ENCODE measurements around the gene PYY.
"Not testable (repeated sequence)": the region's sequence is repeated elsewhere in the genome, so short reads cannot be mapped to it uniquely, and the experiment has no call there.

Gene PYY

DNA sequence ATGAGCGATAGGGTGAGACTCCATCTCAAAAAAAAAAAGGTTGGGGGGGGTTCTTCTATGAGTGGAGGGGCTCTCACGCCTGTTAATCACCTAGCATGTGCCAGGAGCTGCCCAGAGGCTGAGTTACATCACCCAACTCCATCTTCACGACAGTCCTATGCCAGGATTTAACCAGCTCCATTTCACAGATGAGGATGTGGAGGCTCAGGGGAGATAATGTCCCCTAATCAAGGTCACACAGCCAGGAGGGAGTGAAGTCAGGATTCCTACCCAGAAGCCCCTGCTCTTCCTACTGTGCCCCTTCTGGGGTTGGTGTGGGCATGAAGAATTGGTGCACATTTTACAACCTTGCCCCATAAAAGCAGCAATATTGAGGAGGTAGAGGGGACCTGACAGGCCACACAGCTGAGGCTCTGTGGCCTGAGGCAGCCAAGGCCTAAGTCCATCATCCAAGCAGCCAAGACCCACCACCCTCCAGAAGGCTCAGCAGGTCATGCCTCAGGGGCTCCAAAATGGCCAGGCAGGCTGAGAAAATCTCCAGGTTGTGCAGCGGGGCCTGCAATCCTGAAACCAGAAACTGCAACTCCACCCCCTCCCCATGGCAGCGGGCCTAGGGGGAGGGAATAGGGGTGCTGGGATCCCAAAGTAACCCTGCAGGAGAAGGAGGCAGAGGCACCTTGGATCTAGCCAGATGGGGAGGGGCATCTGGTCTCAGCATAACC is 18.4 kb downstream of the PYY start:
- H3K9me3 ChIP-seq (ENCODE audit: insufficient read depth, low read length), result no peaks in the 10 kb centered on the region
- TF ChIP-seq ZNF274 (IDR thresholded peaks at IDR 0.05; ENCODE audit: low read depth, low read length) (no peak), SUZ12 (IDR thresholded peaks at IDR 0.05; ENCODE audit: extremely low read depth, insufficient read depth, insufficient read length) (no peak)
- peak overlapping the region; percentile 51 for H3K9ac ChIP-seq (ENCODE audit: insufficient read length, low read depth)

DNA sequence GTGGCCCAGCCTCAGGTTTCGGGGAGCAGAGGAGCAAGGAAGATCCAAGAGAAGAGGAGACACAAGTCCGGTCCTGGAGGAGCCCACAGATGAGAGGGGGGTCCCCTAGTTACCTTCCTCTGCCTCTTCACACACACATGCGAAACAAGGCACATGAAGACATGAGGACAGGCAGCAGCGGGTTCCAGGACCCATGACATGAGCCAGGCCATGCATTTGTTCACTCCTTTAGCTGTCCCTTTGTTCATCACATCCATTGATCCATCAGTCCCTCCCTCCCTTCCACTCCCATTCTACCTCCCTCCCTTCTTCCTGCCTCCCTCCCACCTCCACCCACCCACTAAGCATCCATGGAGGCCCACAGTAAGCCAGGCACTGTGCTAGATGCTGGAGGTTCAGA is 20.8 kb downstream of the PYY start:
- no peaks in the 10 kb centered on the region for H3K9me3 ChIP-seq (ENCODE audit: insufficient read depth, low read length)
- no peak overlapping the region for H3K9ac ChIP-seq (ENCODE audit: insufficient read length, low read depth)
- H3K36me3 ChIP-seq (ENCODE audit: insufficient read depth, insufficient read length, low read length), result no peaks in the 10 kb centered on the region
- TF ChIP-seq SUZ12 (IDR thresholded peaks at IDR 0.05; ENCODE audit: extremely low read depth, insufficient read depth, insufficient read length) (no peak), ZNF274 (IDR thresholded peaks at IDR 0.05; ENCODE audit: low read depth, low read length) (no peak), YY1 (IDR thresholded peaks at IDR 0.05; ENCODE audit: insufficient read depth, insufficient read length) (no peak)
- peaks cover 7% of the 10 kb centered on the region for H3K4me1 ChIP-seq (ENCODE audit: insufficient read depth, insufficient read length)
- peaks cover 16% of the 10 kb centered on the region for H3K27me3 ChIP-seq (ENCODE audit: insufficient read depth, insufficient read length)
- DNase-seq (ENCODE audit: low read depth, low spot score), result no peak
- no peak overlapping the region for H3K4me3 ChIP-seq (ENCODE audit: insufficient read length, low read depth)

More for the DNA sequence above, 18.4 kb downstream of the PYY start:
- Histone ChIP-seq H3K36me3 (ENCODE audit: insufficient read depth, insufficient read length, low read length) (no peaks in the 10 kb centered on the region), H3K4me1 (ENCODE audit: insufficient read depth, insufficient read length) (peaks cover 11% of the 10 kb centered on the region), H3K4me3 (ENCODE audit: insufficient read length, low read depth) (no peak overlapping the region), H3K27me3 (ENCODE audit: insufficient read depth, insufficient read length) (peaks cover 16% of the 10 kb centered on the region)
- no peak for DNase-seq (ENCODE audit: low read depth, low spot score)

DNA sequence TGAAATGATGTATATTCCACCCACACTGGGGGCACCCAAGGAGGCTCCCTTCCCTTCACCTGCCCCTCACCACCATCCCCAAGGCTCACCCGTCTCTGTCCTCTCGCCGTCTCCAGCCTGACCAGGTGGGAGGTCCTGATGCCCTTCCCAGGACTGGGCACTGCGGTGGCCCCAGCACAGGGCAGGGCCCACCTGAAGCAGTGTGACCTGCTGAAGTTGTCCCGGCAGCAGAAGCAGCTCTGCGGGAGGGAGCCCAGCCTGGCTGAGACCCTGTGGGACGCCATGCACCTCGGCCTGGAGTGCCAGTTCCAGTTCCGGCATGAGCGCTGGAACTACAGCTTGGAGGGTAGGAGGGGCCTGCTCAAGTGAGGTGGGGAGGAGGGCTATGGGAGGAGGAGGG is 21.4 kb downstream of the PYY start:
- DNase-seq (ENCODE audit: low read depth, low spot score), result no peak

DNA sequence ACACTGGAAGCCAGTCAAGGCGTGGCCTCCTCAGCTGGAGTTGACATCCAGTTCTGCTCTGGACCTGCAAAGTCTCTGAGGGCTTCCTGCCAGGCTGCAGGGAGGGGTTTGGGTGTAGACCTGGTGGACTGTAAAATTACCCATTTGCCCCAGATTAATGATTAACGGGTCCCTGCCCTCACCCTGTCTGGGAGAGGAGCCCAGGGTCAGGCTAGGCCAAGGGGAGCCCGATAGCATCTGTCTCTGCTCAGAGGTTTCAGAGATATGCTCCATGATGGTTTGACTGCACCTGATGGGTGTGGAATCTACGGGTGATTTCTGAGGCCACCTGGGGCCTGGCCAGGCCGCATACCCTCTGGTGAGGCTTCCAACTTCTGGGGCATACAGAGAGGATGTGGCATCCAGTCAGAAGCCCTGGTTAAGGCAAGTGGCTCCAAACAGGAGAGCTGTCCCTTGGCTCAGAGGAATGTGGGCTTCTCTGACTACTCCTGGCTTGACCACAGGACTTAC is 22.6 kb downstream of the PYY start:
- no peak overlapping the region for H3K4me3 ChIP-seq (ENCODE audit: insufficient read length, low read depth)
- no peaks in the 10 kb centered on the region for H3K9me3 ChIP-seq (ENCODE audit: insufficient read depth, low read length)
- DNase-seq (ENCODE audit: low read depth, low spot score), result no peak
- TF ChIP-seq SUZ12 (IDR thresholded peaks at IDR 0.05; ENCODE audit: extremely low read depth, insufficient read depth, insufficient read length) (no peak), ZNF274 (IDR thresholded peaks at IDR 0.05; ENCODE audit: low read depth, low read length) (no peak), YY1 (IDR thresholded peaks at IDR 0.05; ENCODE audit: insufficient read depth, insufficient read length) (no peak)
- no peaks in the 10 kb centered on the region for H3K36me3 ChIP-seq (ENCODE audit: insufficient read depth, insufficient read length, low read length)
- peaks cover 9% of the 10 kb centered on the region for H3K4me1 ChIP-seq (ENCODE audit: insufficient read depth, insufficient read length)
- H3K9ac ChIP-seq (ENCODE audit: insufficient read length, low read depth), result no peak overlapping the region
- H3K27me3 ChIP-seq (ENCODE audit: insufficient read depth, insufficient read length), result no peaks in the 10 kb centered on the region

More for the DNA sequence above, 21.4 kb downstream of the PYY start:
- Histone ChIP-seq H3K9me3 (ENCODE audit: insufficient read depth, low read length) (no peaks in the 10 kb centered on the region), H3K27me3 (ENCODE audit: insufficient read depth, insufficient read length) (peaks cover 10% of the 10 kb centered on the region), H3K4me3 (ENCODE audit: insufficient read length, low read depth) (no peak overlapping the region), H3K4me1 (ENCODE audit: insufficient read depth, insufficient read length) (peaks cover 7% of the 10 kb centered on the region), H3K9ac (ENCODE audit: insufficient read length, low read depth) (no peak overlapping the region), H3K36me3 (ENCODE audit: insufficient read depth, insufficient read length, low read length) (no peaks in the 10 kb centered on the region)
- TF ChIP-seq SUZ12 (IDR thresholded peaks at IDR 0.05; ENCODE audit: extremely low read depth, insufficient read depth, insufficient read length) (no peak), ZNF274 (IDR thresholded peaks at IDR 0.05; ENCODE audit: low read depth, low read length) (no peak), YY1 (IDR thresholded peaks at IDR 0.05; ENCODE audit: insufficient read depth, insufficient read length) (no peak)

DNA sequence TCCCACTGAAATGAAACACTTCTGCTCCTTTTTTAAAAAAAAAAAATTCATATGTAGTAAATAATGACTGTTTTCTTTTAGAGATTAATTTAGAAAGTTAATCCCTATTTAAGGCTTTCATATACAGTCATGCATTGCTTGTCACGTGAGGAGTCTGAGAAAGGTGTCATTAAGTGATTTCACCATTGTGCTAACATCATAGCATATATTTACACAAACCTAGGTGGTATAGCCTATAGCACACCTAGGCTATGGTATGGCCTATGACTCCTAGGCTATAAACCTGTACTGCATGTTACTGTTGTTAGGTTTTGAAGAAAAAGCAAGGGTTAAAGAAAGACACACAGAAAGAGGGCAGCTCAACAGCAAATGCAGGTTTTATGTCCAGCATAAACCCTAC is 25.1 kb downstream of the PYY start:
- Histone ChIP-seq H3K27me3 (ENCODE audit: insufficient read depth, insufficient read length) (no peaks in the 10 kb centered on the region), H3K4me3 (ENCODE audit: insufficient read length, low read depth) (no peak overlapping the region), H3K9ac (ENCODE audit: insufficient read length, low read depth) (no peak overlapping the region), H3K9me3 (ENCODE audit: insufficient read depth, low read length) (no peaks in the 10 kb centered on the region; the same call in 1 of the 2 replicates), H3K36me3 (ENCODE audit: insufficient read depth, insufficient read length, low read length) (no peaks in the 10 kb centered on the region), H3K4me1 (ENCODE audit: insufficient read depth, insufficient read length) (peaks cover 2% of the 10 kb centered on the region)
- TF ChIP-seq SUZ12 (IDR thresholded peaks at IDR 0.05; ENCODE audit: extremely low read depth, insufficient read depth, insufficient read length) (no peak), ZNF274 (IDR thresholded peaks at IDR 0.05; ENCODE audit: low read depth, low read length) (no peak), YY1 (IDR thresholded peaks at IDR 0.05; ENCODE audit: insufficient read depth, insufficient read length) (no peak)
- no peak for DNase-seq (ENCODE audit: low read depth, low spot score)

DNA sequence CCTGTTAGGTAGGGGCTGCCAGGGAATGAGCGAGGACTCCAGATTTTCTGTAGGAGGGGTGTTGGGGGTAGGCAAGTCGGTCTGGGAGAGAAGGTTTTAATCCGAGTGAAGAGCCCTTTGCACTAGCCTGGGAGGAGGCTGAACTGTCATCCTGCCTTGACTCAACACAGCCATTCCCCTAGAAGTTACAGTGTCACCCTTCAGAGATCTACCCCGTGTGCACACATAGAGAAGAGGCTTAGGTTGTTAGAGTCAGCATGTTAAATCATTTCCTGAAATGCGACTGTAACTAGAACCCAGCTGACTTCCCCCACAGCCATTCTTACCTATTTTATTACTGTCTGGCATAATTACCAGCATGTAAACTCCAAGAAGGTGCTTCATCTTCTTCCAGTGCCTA is 25.8 kb downstream of the PYY start:
- H3K4me3 ChIP-seq (ENCODE audit: insufficient read length, low read depth); H3K27me3 ChIP-seq (ENCODE audit: insufficient read depth, insufficient read length); H3K4me1 ChIP-seq (ENCODE audit: insufficient read depth, insufficient read length); DNase-seq (ENCODE audit: low read depth, low spot score); H3K36me3 ChIP-seq (ENCODE audit: insufficient read depth, insufficient read length, low read length); H3K9me3 ChIP-seq (ENCODE audit: insufficient read depth, low read length); H3K9ac ChIP-seq (ENCODE audit: insufficient read length, low read depth): not testable (repeated sequence)

DNA sequence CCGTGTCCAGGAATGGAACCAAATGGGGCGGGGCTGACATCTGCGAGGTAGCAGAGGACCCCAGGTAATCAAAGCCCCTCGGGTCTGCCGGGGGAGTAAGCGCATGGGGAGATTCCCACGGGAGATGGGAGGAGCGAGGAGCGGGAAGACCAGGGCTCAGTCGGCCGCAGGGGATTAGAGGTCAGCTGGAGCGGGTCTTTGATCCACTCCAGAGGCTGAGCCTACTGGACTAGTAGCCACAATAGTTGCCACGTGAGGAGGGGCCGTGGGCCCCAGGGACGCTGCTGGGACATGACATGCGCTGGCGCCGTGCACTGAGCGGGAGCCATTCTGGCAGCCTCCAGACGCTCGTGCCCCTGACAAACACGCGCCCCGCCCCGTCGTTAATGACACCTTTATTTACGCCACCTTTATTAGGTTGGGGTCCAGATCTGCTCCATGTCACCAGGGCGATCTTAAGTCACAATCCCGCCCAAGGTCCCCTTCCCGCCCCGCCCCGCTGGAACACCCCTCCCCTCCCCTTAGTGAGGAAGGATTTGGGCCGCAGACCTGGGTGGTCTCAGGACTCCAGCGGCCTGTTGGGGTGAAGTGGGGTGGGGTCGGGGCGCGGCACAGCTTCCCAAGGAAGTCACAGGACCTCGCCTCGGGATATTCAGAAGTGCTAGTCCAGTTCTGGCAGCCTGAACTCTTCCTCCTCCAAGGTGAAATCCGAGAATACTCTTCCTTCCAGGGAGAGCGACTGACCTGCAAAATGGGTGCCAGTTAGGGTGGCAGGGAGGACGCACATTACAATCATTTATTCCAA is 26.5 kb downstream of the PYY start:
- no peak for TF ChIP-seq SUZ12 (IDR thresholded peaks at IDR 0.05; ENCODE audit: extremely low read depth, insufficient read depth, insufficient read length)
- Histone ChIP-seq H3K4me1 (ENCODE audit: insufficient read depth, insufficient read length) (peaks cover 2% of the 10 kb centered on the region), H3K36me3 (ENCODE audit: insufficient read depth, insufficient read length, low read length) (no peaks in the 10 kb centered on the region), H3K9ac (ENCODE audit: insufficient read length, low read depth) (no peak overlapping the region), H3K4me3 (ENCODE audit: insufficient read length, low read depth) (no peak overlapping the region), H3K27me3 (ENCODE audit: insufficient read depth, insufficient read length) (no peaks in the 10 kb centered on the region), H3K9me3 (ENCODE audit: insufficient read depth, low read length) (no peaks in the 10 kb centered on the region; the same call in 1 of the 2 replicates)
- DNase-seq (ENCODE audit: low read depth, low spot score), result no peak
